ENCODE data around the gene NXN. TPM values are rescaled to one million over a fixed set of nuclear protein-coding genes. Genes with fewer than 3 reads are reported as not detected.

NXN gene
- total RNA-seq, 1 experiment from 2014 or later = 126 TPM

GRCh38 chr17:800446-801242, 178.9 kb downstream of the NXN start:
- Histone ChIP-seq H3K27me3 (ENCODE audit: control insufficient read depth, insufficient read depth, low read length) (no peaks in the 10 kb centered on the region), H3K9me3 (ENCODE audit: control insufficient read depth, insufficient read depth, low read depth, low read length) (no peaks in the 10 kb centered on the region), H3K4me1 (ENCODE audit: control insufficient read depth, insufficient read depth, low read length) (peaks cover under 1% of the 10 kb centered on the region), H3K27ac (ENCODE audit: low read length) (no peak overlapping the region), H3K4me3 (ENCODE audit: low read depth in 2 of 2, low read length in 2 of 2) (no peak overlapping the region), H3K36me3 (ENCODE audit: control insufficient read depth, insufficient read depth, low read length) (no peaks in the 10 kb centered on the region; the same call in 1 of the 2 replicates)
- no TSS peak for BruUV-seq (replicated peaks)
- ATAC-seq (no peak), DNase-seq (ENCODE audit: low read depth, low spot score) (no peak)
- ChIA-PET POLR2A (no interaction called here), CTCF (no interaction called here)
- intact Hi-C loops (cut with micrococcal nuclease; ENCODE audit: unreplicated experiment) = no loop called here
- TF ChIP-seq REST (IDR thresholded peaks at IDR 0.05; ENCODE audit: insufficient read depth in 1 of 2, low read depth in 2 of 2, low read length in 1 of 2) (no peak), SIN3A (IDR thresholded peaks at IDR 0.05; ENCODE audit: borderline replicate concordance, insufficient read depth, low read depth, low read length) (no peak), POLR2AphosphoS5 (IDR thresholded peaks at IDR 0.05; ENCODE audit: low read depth, low read length) (no peak), TCF7L2 (IDR thresholded peaks at IDR 0.05; ENCODE audit: low read depth, low read length) (no peak), CTCF (IDR thresholded peaks at IDR 0.05) (no peak)
- in situ Hi-C loops (cut with HindIII; ENCODE audit: low pct_unique_long_range_greater_than_20kb, low sequenced_read_pairs) = no loop called here

GRCh38 chr17:799261-799660, 180.3 kb downstream of the NXN start:
- ChIA-PET CTCF (no interaction called here), POLR2A (no interaction called here)
- intact Hi-C loops (cut with micrococcal nuclease; ENCODE audit: unreplicated experiment) (loop anchor here (5.0 kb wide), 1 partner anchor 183 kb away; no protein-coding TSS in a partner anchor), in situ Hi-C loops (cut with HindIII; ENCODE audit: low pct_unique_long_range_greater_than_20kb, low sequenced_read_pairs) (no loop called here)
- no peaks in the 10 kb centered on the region; the same call in 1 of the 2 replicates for H3K36me3 ChIP-seq (ENCODE audit: control insufficient read depth, insufficient read depth, low read length)
- H3K4me3 ChIP-seq (ENCODE audit: low read depth in 2 of 2, low read length in 2 of 2) = no peak overlapping the region
- TSS peak; percentile 76 for BruUV-seq (replicated peaks)
- H3K4me1 ChIP-seq (ENCODE audit: control insufficient read depth, insufficient read depth, low read length) = peaks cover 13% of the 10 kb centered on the region
- TF ChIP-seq SIN3A (IDR thresholded peaks at IDR 0.05; ENCODE audit: borderline replicate concordance, insufficient read depth, low read depth, low read length) (no peak), REST (IDR thresholded peaks at IDR 0.05; ENCODE audit: insufficient read depth in 1 of 2, low read depth in 2 of 2, low read length in 1 of 2) (no peak), TCF7L2 (IDR thresholded peaks at IDR 0.05; ENCODE audit: low read depth, low read length) (no peak), CTCF (IDR thresholded peaks at IDR 0.05) (no peak), POLR2AphosphoS5 (IDR thresholded peaks at IDR 0.05; ENCODE audit: low read depth, low read length) (no peak)
- no peaks in the 10 kb centered on the region for H3K27me3 ChIP-seq (ENCODE audit: control insufficient read depth, insufficient read depth, low read length)
- ATAC-seq (no peak), DNase-seq (ENCODE audit: low read depth, low spot score) (no peak)
- no peaks in the 10 kb centered on the region for H3K9me3 ChIP-seq (ENCODE audit: control insufficient read depth, insufficient read depth, low read depth, low read length)
- no peak overlapping the region for H3K27ac ChIP-seq (ENCODE audit: low read length)

All from Panc1 (cell line).